ENCODE measurements around the gene FRYL. TPM values are rescaled to one million over a fixed set of nuclear protein-coding genes. Genes with fewer than 3 reads are reported as not detected.
"Not testable (repeated sequence)": the region's sequence is repeated elsewhere in the genome, so short reads cannot be mapped to it uniquely, and the experiment has no call there.

Gene FRYL
- polyA plus RNA-seq, 1 donor from 2014 or later = 64.0 TPM

- H4K20me1 ChIP-seq (ENCODE audit: insufficient read depth) = no peaks in the 10 kb centered on the region
- no peak overlapping the region for H3K9ac ChIP-seq (ENCODE audit: low read length)
- H3K4me3 ChIP-seq (ENCODE audit: low read length) = no peak overlapping the region
- H3K9me2 ChIP-seq (ENCODE audit: insufficient read depth, low read length) = no peaks in the 10 kb centered on the region
- H3F3A ChIP-seq (ENCODE audit: insufficient read depth, low read length, poor library complexity, severe bottlenecking) = no peaks in the 10 kb centered on the region
- peaks cover 23% of the 10 kb centered on the region for H3K79me2 ChIP-seq (replicated peaks; ENCODE audit: insufficient read depth, low read length)
- H3K36me3 ChIP-seq (ENCODE audit: insufficient read depth, low read length) = no peaks in the 10 kb centered on the region
- TF ChIP-seq EZH2 (IDR thresholded peaks at IDR 0.05; ENCODE audit: borderline replicate concordance, insufficient read depth, low read length, poor library complexity, severe bottlenecking) (no peak), TAF1 (IDR thresholded peaks at IDR 0.05; ENCODE audit: low read depth) (no peak), CTCF (IDR thresholded peaks at IDR 0.05; ENCODE audit: poor library complexity, severe bottlenecking) (no peak), EP300 (conservative IDR thresholded peaks at IDR 0.05; ENCODE audit: poor library complexity, severe bottlenecking) (no peak)
- no peak overlapping the region for H3K27ac ChIP-seq (ENCODE audit: low read length)
- H3K27me3 ChIP-seq (ENCODE audit: insufficient read depth, low read depth, low read length) = no peaks in the 10 kb centered on the region
- no peak overlapping the region for H2AFZ ChIP-seq (ENCODE audit: low read depth, low read length)
- H3K9me3 ChIP-seq (ENCODE audit: low read length) = no peaks in the 10 kb centered on the region
- no peak overlapping the region for H3K4me2 ChIP-seq (ENCODE audit: low read length)
Measured at GRCh38 chr4:48683784-48684666, 96.1 kb downstream of the FRYL start.

DNA sequence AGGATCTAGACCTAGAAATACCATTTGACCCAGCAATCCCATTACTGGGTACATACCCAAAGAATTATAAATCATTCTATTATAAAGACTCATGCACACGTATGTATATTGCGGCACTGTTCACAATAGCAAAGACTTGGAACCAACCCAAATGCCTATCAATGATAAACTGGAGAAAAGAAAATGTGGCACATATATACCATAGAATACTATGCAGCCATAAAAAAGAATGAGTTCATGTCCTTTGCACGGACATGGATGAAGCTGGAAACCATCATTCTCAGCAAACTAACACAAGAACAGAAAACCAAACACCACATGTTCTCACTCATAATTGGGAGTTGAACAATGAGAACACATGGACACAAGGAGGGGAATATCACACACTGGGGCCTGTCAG lies 97.2 kb downstream of the FRYL start:
- H3F3A ChIP-seq (ENCODE audit: insufficient read depth, low read length, poor library complexity, severe bottlenecking); H3K27me3 ChIP-seq (ENCODE audit: insufficient read depth, low read depth, low read length): not testable (repeated sequence)
- peaks cover 19% of the 10 kb centered on the region for H3K79me2 ChIP-seq (replicated peaks; ENCODE audit: insufficient read depth, low read length)

DNA sequence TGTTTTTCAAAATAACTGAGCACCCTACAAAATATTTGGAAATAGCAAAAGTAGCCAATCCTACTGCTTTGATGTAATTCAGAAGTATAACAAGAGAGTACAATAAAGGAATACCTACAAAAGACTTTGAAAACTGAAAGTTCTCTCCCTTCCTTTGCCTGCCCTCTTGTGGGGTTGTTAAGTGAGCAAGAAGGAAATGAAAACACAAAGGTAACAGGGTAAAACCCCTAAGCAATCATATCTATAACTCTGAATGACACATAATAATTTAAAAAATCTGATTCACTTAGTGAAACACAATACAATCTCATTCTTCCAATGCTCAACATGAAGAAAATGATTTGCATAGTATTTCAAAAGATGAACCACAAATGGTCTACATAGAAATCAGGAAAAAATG lies 98.2 kb downstream of the FRYL start:
- TF ChIP-seq TAF1 (IDR thresholded peaks at IDR 0.05; ENCODE audit: low read depth) (no peak), EP300 (conservative IDR thresholded peaks at IDR 0.05; ENCODE audit: poor library complexity, severe bottlenecking) (no peak), EZH2 (IDR thresholded peaks at IDR 0.05; ENCODE audit: borderline replicate concordance, insufficient read depth, low read length, poor library complexity, severe bottlenecking) (no peak), MXI1 (conservative IDR thresholded peaks at IDR 0.05; ENCODE audit: poor library complexity, severe bottlenecking) (no peak), CTCF (IDR thresholded peaks at IDR 0.05; ENCODE audit: poor library complexity, severe bottlenecking) (no peak), RAD21 (conservative IDR thresholded peaks at IDR 0.05) (no peak), SMC3 (conservative IDR thresholded peaks at IDR 0.05; ENCODE audit: poor library complexity) (no peak), REST (IDR thresholded peaks at IDR 0.05; ENCODE audit: borderline replicate concordance) (no peak), POLR2AphosphoS5 (IDR thresholded peaks at IDR 0.05) (no peak)
- H3K9me3 ChIP-seq (ENCODE audit: low read length) = no peaks in the 10 kb centered on the region
- H3F3A ChIP-seq (ENCODE audit: insufficient read depth, low read length, poor library complexity, severe bottlenecking) = no peaks in the 10 kb centered on the region
- H3K27ac ChIP-seq (ENCODE audit: low read length) = no peak overlapping the region
- H3K9ac ChIP-seq (ENCODE audit: low read length) = no peak overlapping the region
- no peak overlapping the region for H3K4me2 ChIP-seq (ENCODE audit: low read length)
- no peaks in the 10 kb centered on the region for H3K9me2 ChIP-seq (ENCODE audit: insufficient read depth, low read length)
- H4K20me1 ChIP-seq (ENCODE audit: insufficient read depth) = no peaks in the 10 kb centered on the region
- H3K27me3 ChIP-seq (ENCODE audit: insufficient read depth, low read depth, low read length) = no peaks in the 10 kb centered on the region
- H3K36me3 ChIP-seq (ENCODE audit: insufficient read depth, low read length) = no peaks in the 10 kb centered on the region
- no peak overlapping the region for H2AFZ ChIP-seq (ENCODE audit: low read depth, low read length)
- no peak overlapping the region for H3K4me3 ChIP-seq (ENCODE audit: low read length)
- peaks cover 18% of the 10 kb centered on the region for H3K79me2 ChIP-seq (replicated peaks; ENCODE audit: insufficient read depth, low read length)

More for the DNA sequence above, 97.2 kb downstream of the FRYL start:
- not testable (repeated sequence) for H3K4me3 ChIP-seq (ENCODE audit: low read length); H3K9ac ChIP-seq (ENCODE audit: low read length); H3K9me3 ChIP-seq (ENCODE audit: low read length); H3K27ac ChIP-seq (ENCODE audit: low read length); H4K20me1 ChIP-seq (ENCODE audit: insufficient read depth); H3K9me2 ChIP-seq (ENCODE audit: insufficient read depth, low read length); H3K36me3 ChIP-seq (ENCODE audit: insufficient read depth, low read length); H3K4me2 ChIP-seq (ENCODE audit: low read length); H2AFZ ChIP-seq (ENCODE audit: low read depth, low read length)
